Endothelial cell of umbilical vein (primary cell): ENCODE results near the gene MGST2. TPM values are rescaled to one million over a fixed set of nuclear protein-coding genes. Genes with fewer than 3 reads are reported as not detected.

Source experiments
- BruUV-seq: library from RNA; stranded (reverse); fragments of 400-500 nt; replicated peaks from 2 replicates; lab custom pipeline; 2021; lab: Mats Ljungman, UMichigan
- CTCF ChIA-PET: fragments of 300-600, 350-600 bp; sonication (Branson Sonifier 250); formaldehyde crosslinking; loops from one replicate; lab custom pipeline; 2021; ENCODE audit warnings: antibody characterized with exemption, inconsistent platforms; lab: Charles Lee
- POLR2A ChIA-PET: fragments of 300-600, 350-600 bp; sonication (Branson Sonifier 250); formaldehyde crosslinking; loops from one replicate; lab custom pipeline; 2021; ENCODE audit warnings: antibody characterized with exemption, inconsistent platforms; lab: Charles Lee
- DNase-seq: peaks from one replicate; pipeline ENCODE4 v3.0.0-alpha.2; 2011; ENCODE audit warnings: low read depth, low spot score
- FAIRE-seq: peaks from 2 replicates; lab custom pipeline; 2011; peaks lifted over from hg19 to GRCh38; lab: Jason Lieb, UNC
- H2AFZ ChIP-seq: 2 replicates; pipeline ENCODE4 v1.6.0; 2012; ENCODE audit warnings: low read depth, low read length, control low read depth, inconsistent platforms
- H3K27ac ChIP-seq: 2 replicates; pipeline ENCODE4 v1.5.1; 2011; ENCODE audit warnings: low read depth, mild to moderate bottlenecking, control low read depth, low read length, moderate library complexity; ENCODE audit not compliant: insufficient read depth
- H3K27me3 ChIP-seq, 2 experiments: 2 replicates each; pipeline versions ENCODE4 v1.6.0 to v1.6.1; 2011; ENCODE audit warnings: low read length in 2 of 2, mixed read lengths in 1 of 2; ENCODE audit not compliant: control insufficient read depth in 2 of 2, insufficient read depth in 2 of 2
- H3K36me3 ChIP-seq, 2 experiments: 2 replicates in 1 of 2; 3 replicates in 1 of 2; pipeline ENCODE4 v1.5.1; 2011; ENCODE audit warnings: low read length in 2 of 2, mild to moderate bottlenecking in 1 of 2, moderate library complexity in 1 of 2; ENCODE audit not compliant: control insufficient read depth in 2 of 2, insufficient read depth in 2 of 2; ENCODE audit errors: extremely low read depth in 1 of 2
- H3K4me1 ChIP-seq: 3 replicates; pipeline ENCODE4 v1.5.1; 2011; ENCODE audit warnings: mild to moderate bottlenecking, low read length; ENCODE audit not compliant: control insufficient read depth, insufficient read depth; ENCODE audit errors: extremely low read depth
- H3K4me2 ChIP-seq: 2 replicates; pipeline ENCODE4 v1.6.1; 2011; ENCODE audit warnings: low read length, control low read depth, mixed read lengths; ENCODE audit not compliant: insufficient read depth
- H3K4me3 ChIP-seq, 3 experiments: fragments of 200-600 bp in 1 of 3; sonication (generic), shearing (Covaris generic) in 1 of 3; replicated peaks in 1 of 3; 2 replicates each; pipeline ENCODE4 v1.5.1; 2011 to 2016; ENCODE audit warnings: control low read depth in 3 of 3, low read length in 3 of 3, mild to moderate bottlenecking in 2 of 3, inconsistent platforms in 1 of 3, low read depth in 1 of 3, moderate library complexity in 1 of 3; ENCODE audit not compliant: insufficient read depth in 1 of 3
- H3K79me2 ChIP-seq: 2 replicates; pipeline ENCODE4 v1.6.0; 2012; ENCODE audit warnings: low read length, inconsistent platforms; ENCODE audit not compliant: control insufficient read depth, insufficient read depth
- H3K9ac ChIP-seq: replicated peaks from 2 replicates; pipeline ENCODE3; 2011; ENCODE audit warnings: low read length, control low read depth; ENCODE audit not compliant: insufficient read depth; ENCODE audit errors: extremely low read depth
- H3K9me1 ChIP-seq: replicated peaks from 3 replicates; pipeline ENCODE4 v1.6.0; 2011; ENCODE audit warnings: mild to moderate bottlenecking, low read length; ENCODE audit not compliant: control insufficient read depth, insufficient read depth; ENCODE audit errors: extremely low read depth
- H3K9me3 ChIP-seq: replicated peaks from 2 replicates; pipeline ENCODE4 v1.5.1; 2012; ENCODE audit warnings: low read length, inconsistent platforms; ENCODE audit not compliant: control insufficient read depth, insufficient read depth
- H4K20me1 ChIP-seq: replicated peaks from 2 replicates; pipeline ENCODE3; 2011; ENCODE audit warnings: mild to moderate bottlenecking, low read length; ENCODE audit not compliant: control insufficient read depth, insufficient read depth; ENCODE audit errors: extremely low read depth
- CTCF ChIP-seq, 2 donors: IDR thresholded peaks; 1 replicate in 1 of 2; 2 replicates in 1 of 2; pipeline ENCODE4 v1.5.1; 2011; ENCODE audit warnings: low read length in 2 of 2, mild to moderate bottlenecking in 2 of 2, moderate library complexity in 2 of 2, control low read depth in 1 of 2, inconsistent platforms in 1 of 2, low read depth in 1 of 2; ENCODE audit not compliant: insufficient read depth in 1 of 2; ENCODE audit errors: extremely low read depth in 1 of 2
- EZH2 ChIP-seq: IDR thresholded peaks from 2 replicates; pipeline ENCODE4 v1.6.1; 2012; ENCODE audit warnings: borderline replicate concordance, low read depth, mild to moderate bottlenecking, moderate library complexity, low read length, inconsistent platforms; ENCODE audit not compliant: severe bottlenecking
- FOS ChIP-seq: IDR thresholded peaks from 2 replicates; pipeline ENCODE4 v1.6.1; 2011; ENCODE audit warnings: mild to moderate bottlenecking, low read length, moderate library complexity, borderline replicate concordance; ENCODE audit not compliant: insufficient read depth
- GATA2 ChIP-seq: IDR thresholded peaks from 2 replicates; pipeline ENCODE4 v1.7.0; 2011; ENCODE audit warnings: low read depth, mild to moderate bottlenecking, moderate library complexity, mixed read lengths, low read length; ENCODE audit not compliant: insufficient read length, insufficient read depth
- JUN ChIP-seq: IDR thresholded peaks from 2 replicates; pipeline ENCODE4 v1.6.1; 2011; ENCODE audit warnings: borderline replicate concordance, low read depth; ENCODE audit not compliant: insufficient read length, insufficient read depth
- MYC ChIP-seq: IDR thresholded peaks from one replicate; pipeline ENCODE4 v1.6.1; 2011; ENCODE audit warnings: mild to moderate bottlenecking, low read depth, low read length
- POLR2A ChIP-seq: IDR thresholded peaks from 2 replicates; pipeline ENCODE4 v1.6.1; 2012; ENCODE audit warnings: low read depth, mild to moderate bottlenecking, control low read depth, low read length
- POLR2AphosphoS5 ChIP-seq: IDR thresholded peaks from 2 replicates; pipeline ENCODE4 v1.6.1; 2012; ENCODE audit warnings: low read depth, mild to moderate bottlenecking, control low read depth, low read length, moderate library complexity; ENCODE audit not compliant: insufficient read depth
- dilution Hi-C: fragments of 300-500 bp; cut with MboI; formaldehyde crosslinking; loops from one replicate; pipeline ENCODE4 v1.15.0; 2019; ENCODE audit warnings: low sequenced_read_pairs; ENCODE audit not compliant: extremely low pct_ligation_motif_present
- intact Hi-C: fragments of 100-400 bp; cut with micrococcal nuclease; formaldehyde crosslinking; loops from one replicate; pipeline ENCODE4 v1.10.0; 2022
- polyA plus RNA-seq, 4 experiments: library from polyadenylated mRNA; depleted of rRNA in 3 of 4; stranded (reverse) in 3 of 4; unstranded in 1 of 4; fragments of >200 nt; gene quantifications; 2 replicates each; pipeline versions ENCODE4 v1.2.1 to v1.2.3, GENCODE V29; 2011 to 2012; ENCODE audit warnings: missing spikeins in 1 of 4
- total RNA-seq: library from RNA; stranded (reverse); gene quantifications from 2 replicates; pipeline ENCODE4 v1.2.3, GENCODE V29; 2021
- TF ChIP-seq, protein P1 (sequence below): IDR thresholded peaks from 2 replicates; pipeline ENCODE4 v1.6.1; 2011; ENCODE audit not compliant: insufficient read depth, insufficient read length

MGST2 gene
- total and polyA plus RNA-seq, 2 donors (not counting 3 experiments of a cell fraction or from before 2014, with no cell fraction given), result 64.3 to 78.9 TPM

- no peaks in the 10 kb centered on the region for H3K9me1 ChIP-seq
- intact Hi-C loops (no loop called here), dilution Hi-C loops (no loop called here)
- no TSS peak for BruUV-seq
- ChIA-PET POLR2A (no interaction called here), CTCF (no interaction called here)
- H3K4me1 ChIP-seq, result peaks cover 47% of the 10 kb centered on the region
- H3K27ac ChIP-seq, result no peak overlapping the region
- TF ChIP-seq POLR2A, result no peak
- no peak for TF ChIP-seq MYC
- no peak for TF ChIP-seq JUN
- no peak for TF ChIP-seq GATA2
- TF ChIP-seq CTCF (IDR thresholded peaks at IDR 0.05; ENCODE audit: extremely low read depth in 1 of 2, insufficient read depth in 1 of 2, low read depth in 1 of 2, low read length in 2 of 2), result no peak
- no peak for TF ChIP-seq EZH2
- TF ChIP-seq, protein P1, sequence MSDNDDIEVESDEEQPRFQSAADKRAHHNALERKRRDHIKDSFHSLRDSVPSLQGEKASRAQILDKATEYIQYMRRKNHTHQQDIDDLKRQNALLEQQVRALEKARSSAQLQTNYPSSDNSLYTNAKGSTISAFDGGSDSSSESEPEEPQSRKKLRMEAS, result no peak
- TF ChIP-seq FOS, result no peak
- TF ChIP-seq POLR2AphosphoS5, result no peak
- H3K9ac ChIP-seq, result no peak overlapping the region
- H3K27me3 ChIP-seq, result no peaks in the 10 kb centered on the region
- no peak overlapping the region for H3K4me3 ChIP-seq
- H3K9me3 ChIP-seq, result no peaks in the 10 kb centered on the region
- no peaks in the 10 kb centered on the region for H3K36me3 ChIP-seq
- peaks cover 5% of the 10 kb centered on the region for H3K79me2 ChIP-seq
- DNase-seq (no peak), FAIRE-seq (no peak)
- no peaks in the 10 kb centered on the region for H4K20me1 ChIP-seq
- no peak overlapping the region for H2AFZ ChIP-seq
- H3K4me2 ChIP-seq, result no peak overlapping the region
Observed at GRCh38 chr4:139663561-139664138, 2.0 kb upstream of the MGST2 start.
